Measurements from ENCODE around the gene DIABLO.

The DIABLO gene

Small RNA genes lying within 50 kb of the gene (small RNA-seq; reads per million reads assigned to genes)
- 0.84 to 1.6 reads per million in 2 experiments for gene DIABLO
